GM12874 (cell line): Measurements from ENCODE around the gene TLCD3B.

Source experiments
- TF ChIP-seq, protein P1 (sequence below): IDR thresholded peaks from 2 replicates; pipeline ENCODE4 v1.5.1; 2011; ENCODE audit warnings: low read depth, mild to moderate bottlenecking, control low read depth, low read length, moderate library complexity; ENCODE audit not compliant: insufficient read depth

Gene TLCD3B

DNA sequence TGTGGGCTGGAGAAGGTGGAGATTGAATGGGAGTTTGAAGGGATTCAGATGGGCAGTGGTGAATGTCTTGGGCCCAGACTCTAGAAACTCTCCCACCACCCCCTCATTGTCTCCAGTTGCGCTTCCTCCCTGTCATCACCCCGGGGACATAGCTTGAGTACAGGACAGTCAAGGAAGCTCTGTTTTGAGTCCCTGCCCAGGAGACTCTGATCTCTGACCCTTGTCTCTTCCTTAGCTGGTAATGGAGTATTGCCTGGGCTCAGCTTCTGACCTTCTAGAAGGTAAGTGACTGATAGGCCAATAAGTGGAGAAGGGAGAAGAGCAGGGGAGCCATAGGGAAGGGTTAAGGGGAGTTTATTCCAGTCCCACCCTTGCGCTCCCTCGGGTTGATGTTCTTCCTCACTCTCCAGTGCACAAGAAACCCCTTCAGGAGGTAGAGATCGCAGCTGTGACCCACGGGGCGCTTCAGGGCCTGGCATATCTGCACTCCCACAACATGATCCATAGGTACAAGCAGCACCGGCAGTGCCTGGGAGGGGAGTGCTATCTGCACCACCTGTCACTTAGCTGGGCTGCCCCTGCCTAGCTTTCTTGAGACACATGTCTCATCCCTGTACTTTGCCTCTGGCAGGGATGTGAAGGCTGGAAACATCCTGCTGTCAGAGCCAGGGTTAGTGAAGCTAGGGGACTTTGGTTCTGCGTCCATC, 52.4 kb downstream of the TLCD3B start:
- TF ChIP-seq, protein P1, sequence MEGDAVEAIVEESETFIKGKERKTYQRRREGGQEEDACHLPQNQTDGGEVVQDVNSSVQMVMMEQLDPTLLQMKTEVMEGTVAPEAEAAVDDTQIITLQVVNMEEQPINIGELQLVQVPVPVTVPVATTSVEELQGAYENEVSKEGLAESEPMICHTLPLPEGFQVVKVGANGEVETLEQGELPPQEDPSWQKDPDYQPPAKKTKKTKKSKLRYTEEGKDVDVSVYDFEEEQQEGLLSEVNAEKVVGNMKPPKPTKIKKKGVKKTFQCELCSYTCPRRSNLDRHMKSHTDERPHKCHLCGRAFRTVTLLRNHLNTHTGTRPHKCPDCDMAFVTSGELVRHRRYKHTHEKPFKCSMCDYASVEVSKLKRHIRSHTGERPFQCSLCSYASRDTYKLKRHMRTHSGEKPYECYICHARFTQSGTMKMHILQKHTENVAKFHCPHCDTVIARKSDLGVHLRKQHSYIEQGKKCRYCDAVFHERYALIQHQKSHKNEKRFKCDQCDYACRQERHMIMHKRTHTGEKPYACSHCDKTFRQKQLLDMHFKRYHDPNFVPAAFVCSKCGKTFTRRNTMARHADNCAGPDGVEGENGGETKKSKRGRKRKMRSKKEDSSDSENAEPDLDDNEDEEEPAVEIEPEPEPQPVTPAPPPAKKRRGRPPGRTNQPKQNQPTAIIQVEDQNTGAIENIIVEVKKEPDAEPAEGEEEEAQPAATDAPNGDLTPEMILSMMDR = no peak

DNA sequence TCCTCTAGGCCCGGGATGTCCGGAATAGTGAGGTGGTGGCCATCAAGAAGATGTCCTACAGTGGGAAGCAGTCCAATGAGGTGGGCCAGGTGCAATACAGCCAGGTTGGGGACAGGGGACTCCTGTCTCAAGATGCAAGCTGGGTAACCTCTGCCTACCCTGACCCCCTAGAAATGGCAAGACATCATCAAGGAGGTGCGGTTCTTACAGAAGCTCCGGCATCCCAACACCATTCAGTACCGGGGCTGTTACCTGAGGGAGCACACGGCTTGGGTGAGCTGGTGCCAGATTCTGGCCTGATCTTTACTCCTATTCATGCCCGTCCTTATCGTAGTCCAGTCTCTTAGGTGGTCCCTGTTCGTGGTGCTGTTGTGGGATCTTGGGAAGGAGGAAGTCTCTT, 53.0 kb downstream of the TLCD3B start:
- TF ChIP-seq, protein P1 = no peak

DNA sequence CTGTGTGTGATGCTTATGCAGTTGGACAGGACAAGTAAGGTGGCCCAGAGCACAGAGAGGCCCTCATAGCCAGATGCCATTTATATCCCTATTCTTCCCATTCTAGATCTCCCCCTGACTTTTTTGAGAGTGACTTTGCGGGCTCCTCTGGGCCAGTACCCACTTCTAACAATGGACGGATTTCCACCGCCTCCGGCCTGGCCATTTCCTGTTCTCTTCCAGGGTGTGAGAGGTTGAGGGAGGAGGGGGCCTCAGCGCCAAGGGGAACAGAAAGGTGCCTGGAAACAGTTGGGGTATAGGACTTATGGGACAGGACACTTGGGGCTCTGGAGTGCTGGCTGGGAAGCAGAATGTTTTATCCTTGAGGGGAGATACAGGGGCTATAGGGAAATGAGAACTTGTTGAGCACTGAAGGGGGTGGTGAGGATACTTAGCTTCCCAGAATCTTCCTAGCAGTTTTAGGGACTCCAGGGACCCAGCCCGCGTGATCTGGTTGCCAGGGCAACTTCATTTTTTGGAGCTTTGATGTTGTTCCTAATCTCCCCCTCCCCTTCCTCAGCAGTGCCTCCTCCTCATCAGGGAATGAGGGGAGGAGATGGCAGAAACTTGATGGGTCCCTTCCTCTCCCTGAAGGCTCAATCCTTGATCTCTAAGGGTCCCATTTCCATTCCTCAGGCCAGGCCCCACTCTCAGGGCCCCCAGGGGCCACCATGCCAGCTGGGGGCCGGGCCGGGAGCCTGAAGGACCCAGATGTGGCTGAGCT, 53.8 kb downstream of the TLCD3B start:
- TF ChIP-seq, protein P1 = no peak

DNA sequence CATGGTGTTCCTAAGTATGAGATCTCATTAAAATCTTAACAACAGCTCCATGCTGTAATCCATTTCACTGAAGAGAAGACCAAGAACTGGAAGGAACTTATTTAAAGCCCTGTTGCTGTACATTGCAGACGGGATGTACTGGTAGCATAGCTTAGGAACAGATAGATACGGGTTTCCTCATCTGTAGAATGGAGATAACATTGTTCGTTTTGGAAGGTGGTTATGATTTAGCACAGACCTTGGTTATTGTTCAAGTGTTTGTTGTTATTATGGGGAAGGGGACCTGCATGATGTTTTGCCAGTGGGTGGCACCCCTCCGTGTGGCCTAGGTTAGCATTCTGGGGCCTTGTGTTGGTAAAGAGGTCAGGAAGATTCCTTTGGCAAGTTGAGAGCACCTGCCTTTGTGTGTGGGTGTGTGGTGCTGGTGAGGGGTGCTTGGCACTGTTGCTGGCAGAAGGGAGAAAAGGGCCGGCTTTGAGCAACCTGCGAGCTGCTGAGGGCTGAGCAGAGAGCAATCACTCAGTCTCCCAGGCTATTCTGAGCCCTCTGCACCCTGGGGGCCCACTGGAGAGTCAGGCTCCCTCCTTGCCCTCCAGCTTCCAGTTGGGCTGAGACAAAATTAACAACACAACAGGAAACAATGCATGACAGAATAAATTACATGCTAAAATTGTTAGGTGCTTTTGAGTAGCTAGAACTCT, 55.1 kb downstream of the TLCD3B start:
- TF ChIP-seq, protein P1 = no peak

DNA sequence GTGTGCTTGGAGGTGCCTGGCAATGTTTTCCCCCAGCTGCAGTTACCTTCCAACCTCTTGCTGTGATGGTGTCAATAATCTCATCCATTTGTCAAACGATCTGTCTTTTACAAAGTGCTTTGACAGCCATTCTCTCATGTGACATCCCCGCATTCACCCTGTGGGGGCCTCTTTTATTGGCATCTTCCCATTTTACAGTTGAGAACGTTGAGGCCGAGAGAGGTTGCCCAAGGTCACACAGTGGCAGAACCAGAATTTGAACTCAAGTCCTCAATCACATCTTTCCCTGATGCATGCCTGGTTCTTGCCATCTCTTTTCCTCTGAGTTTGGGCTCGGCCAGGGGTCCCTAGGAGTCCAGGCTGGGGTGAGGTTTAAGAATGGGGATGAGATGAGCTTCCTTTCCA, 55.9 kb downstream of the TLCD3B start:
- TF ChIP-seq, protein P1 = no peak
